GM23338 (cell line): Measurements from ENCODE around the gene ST6GALNAC6. TPM values are rescaled to one million over a fixed set of nuclear protein-coding genes. Genes with fewer than 3 reads are reported as not detected.

ENCODE experiments used
- ATAC-seq: fragments of 200-7000 bp; cut with Tn5 transposase; 3 replicates; pipeline ENCODE4 v1.9.1; 2020
- DNase-seq: peaks from one replicate; pipeline ENCODE4 v3.0.0-alpha.2; 2015; ENCODE audit warnings: low spot score
- H2AFZ ChIP-seq: fragments of 200-600 bp; sonication (generic); 2 replicates; pipeline ENCODE4 v1.8.0; 2016; ENCODE audit warnings: antibody characterized with exemption, mild to moderate bottlenecking, moderate library complexity
- H3F3A ChIP-seq: fragments of 200-600 bp; sonication (generic); replicated peaks from 2 replicates; pipeline ENCODE4 v1.8.0; 2017; ENCODE audit warnings: antibody characterized with exemption, mixed run types, low read depth
- H3K27ac ChIP-seq: fragments of 200-600 bp; sonication (generic); 2 replicates; pipeline ENCODE4 v1.6.1; 2016; ENCODE audit warnings: low read depth
- H3K27me3 ChIP-seq: fragments of 200-600 bp; sonication (generic); 2 replicates; pipeline ENCODE4 v1.8.0; 2016; ENCODE audit warnings: mild to moderate bottlenecking, mixed run types, moderate library complexity; ENCODE audit not compliant: insufficient read depth
- H3K36me3 ChIP-seq: fragments of 200-600 bp; sonication (generic); 2 replicates; pipeline ENCODE4 v1.8.0; 2016; ENCODE audit warnings: mild to moderate bottlenecking; ENCODE audit not compliant: insufficient read depth
- H3K4me1 ChIP-seq: fragments of 200-600 bp; sonication (generic); 2 replicates; pipeline ENCODE4 v1.8.0; 2016; ENCODE audit warnings: mild to moderate bottlenecking, moderate library complexity; ENCODE audit not compliant: insufficient read depth
- H3K4me2 ChIP-seq: fragments of 200-600 bp; sonication (generic); 2 replicates; pipeline ENCODE4 v1.7.1; 2017; ENCODE audit warnings: mixed run types
- H3K4me3 ChIP-seq: fragments of 200-600 bp; sonication (generic); 2 replicates; pipeline ENCODE4 v1.6.1; 2016; ENCODE audit warnings: mixed run types
- H3K79me2 ChIP-seq: fragments of 200-600 bp; sonication (generic); replicated peaks from 2 replicates; pipeline ENCODE4 v1.8.0; 2017; ENCODE audit warnings: mild to moderate bottlenecking; ENCODE audit not compliant: insufficient read depth
- H3K9me2 ChIP-seq: fragments of 200-600 bp; sonication (generic); 2 replicates; pipeline ENCODE4 v1.8.0; 2017; ENCODE audit not compliant: insufficient read depth
- H4K20me1 ChIP-seq: fragments of 200-600 bp; sonication (generic); replicated peaks from 2 replicates; pipeline ENCODE4 v1.8.0; 2017; ENCODE audit warnings: mild to moderate bottlenecking; ENCODE audit not compliant: insufficient read depth
- H3K27ac Mint-ChIP-seq: 2 replicates; pipeline ENCODE4 v1.8.0; 2020; ENCODE audit warnings: inconsistent platforms, mild to moderate bottlenecking, moderate library complexity, mixed read lengths
- H3K27me3 Mint-ChIP-seq: 3 replicates; pipeline ENCODE4 v1.8.0; 2022; ENCODE audit warnings: low read depth, mild to moderate bottlenecking, moderate library complexity, mixed read lengths, inconsistent platforms; ENCODE audit not compliant: insufficient read depth, poor library complexity
- H3K36me3 Mint-ChIP-seq: 3 replicates; pipeline ENCODE4 v1.8.0; 2021; ENCODE audit warnings: low read depth, mild to moderate bottlenecking, inconsistent platforms, moderate library complexity, mixed read lengths
- H3K4me1 Mint-ChIP-seq: 3 replicates; pipeline ENCODE4 v1.8.0; 2020; ENCODE audit warnings: mild to moderate bottlenecking, inconsistent platforms, mixed read lengths
- H3K4me3 Mint-ChIP-seq: 3 replicates; pipeline ENCODE4 v1.8.0; 2021; ENCODE audit warnings: moderate library complexity, mild to moderate bottlenecking, inconsistent platforms, mixed read lengths
- H3K9me3 Mint-ChIP-seq: 3 replicates; pipeline ENCODE4 v1.8.0; 2020; ENCODE audit warnings: moderate library complexity, mild to moderate bottlenecking, inconsistent platforms, mixed read lengths
- CREB1 ChIP-seq: fragments of 250-450 bp; sonication (Bioruptor Pico); IDR thresholded peaks from 2 replicates; pipeline ENCODE4 v1.5.0; 2020; ENCODE audit warnings: low read depth, mild to moderate bottlenecking, moderate library complexity
- CTCF ChIP-seq, 2 experiments: fragments of 200-600 bp in 1 of 2; sonication (generic) in 1 of 2; conservative IDR thresholded peaks; 2 replicates each; pipeline versions ENCODE4 v1.5.1 to v1.6.1; 2016 to 2017; ENCODE audit warnings: antibody characterized with exemption in 2 of 2, low read depth in 2 of 2, mild to moderate bottlenecking in 2 of 2, moderate library complexity in 1 of 2
- EZH2 ChIP-seq: fragments of 200-600 bp; sonication (generic); IDR thresholded peaks from one replicate; pipeline ENCODE4 v1.8.0; 2017; ENCODE audit warnings: antibody characterized with exemption, mild to moderate bottlenecking, low read depth; ENCODE audit not compliant: unreplicated experiment
- EZH2phosphoT487 ChIP-seq: fragments of 200-600 bp; sonication (generic); IDR thresholded peaks from one replicate; pipeline ENCODE4 v1.8.1; 2018; ENCODE audit warnings: antibody characterized with exemption; ENCODE audit not compliant: unreplicated experiment
- JUNB ChIP-seq: IDR thresholded peaks from one replicate; pipeline ENCODE4 v1.6.1; 2016; ENCODE audit warnings: antibody characterized with exemption; ENCODE audit not compliant: unreplicated experiment
- NANOG ChIP-seq: IDR thresholded peaks from 2 replicates; pipeline ENCODE4 v1.6.1; 2016; ENCODE audit warnings: antibody characterized with exemption, borderline replicate concordance
- POLR2AphosphoS5 ChIP-seq: IDR thresholded peaks from 2 replicates; pipeline ENCODE4 v1.6.1; 2016; ENCODE audit warnings: antibody characterized with exemption, low read depth
- STAT1 ChIP-seq: IDR thresholded peaks from one replicate; pipeline ENCODE4 v1.6.1; 2016; ENCODE audit warnings: antibody characterized with exemption; ENCODE audit not compliant: unreplicated experiment
- ZNF114 ChIP-seq: fragments of 250-450 bp; sonication (Bioruptor Pico); IDR thresholded peaks from 2 replicates; pipeline ENCODE4 v1.5.0; 2020; ENCODE audit warnings: mild to moderate bottlenecking, moderate library complexity
- ZNF331 ChIP-seq: fragments of 250-450 bp; sonication (Bioruptor Pico); IDR thresholded peaks from 2 replicates; pipeline ENCODE4 v1.5.0; 2020; ENCODE audit warnings: low read depth, mild to moderate bottlenecking, moderate library complexity
- ZNF462 ChIP-seq: fragments of 250-450 bp; sonication (Bioruptor Pico); IDR thresholded peaks from 2 replicates; pipeline ENCODE4 v1.5.0; 2020; ENCODE audit warnings: mild to moderate bottlenecking, moderate library complexity
- polyA plus RNA-seq: library from polyadenylated mRNA; unstranded; fragments of >200 nt; fragmentation: Nextera tagmentation; extraction: Ambion mirVana; gene quantifications from 2 replicates; pipeline ENCODE4 v1.2.1, GENCODE V29; 2016
- total RNA-seq: library from RNA; depleted of rRNA; stranded (reverse); fragments of >200 nt; shearing (Covaris generic); gene quantifications from 2 replicates; pipeline ENCODE4 v1.2.3, GENCODE V29; 2014
- TF ChIP-seq, protein P1 (sequence below): IDR thresholded peaks from 2 replicates; pipeline ENCODE4 v1.6.1; 2016; ENCODE audit warnings: antibody characterized with exemption
- TF ChIP-seq, protein P2 (sequence below): IDR thresholded peaks from one replicate; pipeline ENCODE4 v1.6.1; 2018; ENCODE audit warnings: antibody characterized with exemption; ENCODE audit not compliant: unreplicated experiment

ST6GALNAC6 gene
- total and polyA plus RNA-seq, 2 experiments from 2014 or later, result 20.7 to 39.2 TPM

DNA sequence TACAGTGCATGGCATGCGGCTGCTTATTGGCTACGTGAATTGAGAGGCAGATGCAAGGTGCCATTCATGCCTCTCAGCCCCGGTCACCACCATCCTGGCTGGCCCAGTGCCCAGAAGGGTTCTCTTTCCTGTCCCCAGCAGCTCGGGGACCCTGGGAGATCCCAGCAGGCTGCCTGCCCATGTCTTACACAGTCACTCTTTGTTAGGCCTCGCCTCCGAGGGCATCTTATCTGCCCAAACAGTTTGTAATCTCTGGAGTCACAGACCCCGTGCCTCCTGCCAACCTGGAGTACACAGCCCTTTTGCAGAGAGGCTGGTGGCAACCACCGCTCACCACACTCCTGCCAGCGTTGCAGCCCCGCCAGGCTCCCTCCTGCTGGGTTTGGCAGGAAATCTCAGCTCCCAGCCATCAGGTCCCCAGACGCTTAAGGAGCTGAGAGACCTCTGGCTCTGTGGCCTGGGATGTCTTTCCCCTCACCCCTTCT is 14.9 kb downstream of the ST6GALNAC6 start:
- Histone ChIP-seq H3F3A (0 out of 2 replicates have a peak, but pooled peaks cover 6% of the 10 kb centered on the region), H3K9me2 (no peaks in the 10 kb centered on the region), H2AFZ (no peak overlapping the region), H3K27ac (no peak overlapping the region), H3K27me3 (no peaks in the 10 kb centered on the region), H3K79me2 (no peaks in the 10 kb centered on the region), H3K4me2 (no peak overlapping the region), H3K36me3 (peaks cover under 1% of the 10 kb centered on the region), H4K20me1 (no peaks in the 10 kb centered on the region; the same call in 1 of the 2 replicates), H3K4me3 (no peak overlapping the region), H3K4me1 (no peaks in the 10 kb centered on the region)
- Mint-ChIP-seq H3K27me3 (peaks cover 22% of the 10 kb centered on the region), H3K36me3 (peaks cover 16% of the 10 kb centered on the region), H3K4me1 (peaks cover 21% of the 10 kb centered on the region), H3K9me3 (no peaks in the 10 kb centered on the region), H3K4me3 (no peak overlapping the region), H3K27ac (no peak overlapping the region)
- no peak for TF ChIP-seq ZNF331
- TF ChIP-seq JUNB, result no peak
- TF ChIP-seq, protein P1, sequence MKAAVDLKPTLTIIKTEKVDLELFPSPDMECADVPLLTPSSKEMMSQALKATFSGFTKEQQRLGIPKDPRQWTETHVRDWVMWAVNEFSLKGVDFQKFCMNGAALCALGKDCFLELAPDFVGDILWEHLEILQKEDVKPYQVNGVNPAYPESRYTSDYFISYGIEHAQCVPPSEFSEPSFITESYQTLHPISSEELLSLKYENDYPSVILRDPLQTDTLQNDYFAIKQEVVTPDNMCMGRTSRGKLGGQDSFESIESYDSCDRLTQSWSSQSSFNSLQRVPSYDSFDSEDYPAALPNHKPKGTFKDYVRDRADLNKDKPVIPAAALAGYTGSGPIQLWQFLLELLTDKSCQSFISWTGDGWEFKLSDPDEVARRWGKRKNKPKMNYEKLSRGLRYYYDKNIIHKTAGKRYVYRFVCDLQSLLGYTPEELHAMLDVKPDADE, result no peak
- no peak for TF ChIP-seq NANOG
- TF ChIP-seq ZNF462 (CRISPR knock-in tag), result no peak
- TF ChIP-seq CREB1 (CRISPR knock-in tag), result no peak
- no peak for TF ChIP-seq EZH2
- no peak for TF ChIP-seq POLR2AphosphoS5
- no peak for TF ChIP-seq STAT1
- no peak for TF ChIP-seq ZNF114 (CRISPR knock-in tag)
- TF ChIP-seq CTCF (conservative IDR thresholded peaks at IDR 0.05; ENCODE audit: low read depth in 2 of 2), result no peak
- TF ChIP-seq EZH2phosphoT487, result no peak
- TF ChIP-seq, protein P2, sequence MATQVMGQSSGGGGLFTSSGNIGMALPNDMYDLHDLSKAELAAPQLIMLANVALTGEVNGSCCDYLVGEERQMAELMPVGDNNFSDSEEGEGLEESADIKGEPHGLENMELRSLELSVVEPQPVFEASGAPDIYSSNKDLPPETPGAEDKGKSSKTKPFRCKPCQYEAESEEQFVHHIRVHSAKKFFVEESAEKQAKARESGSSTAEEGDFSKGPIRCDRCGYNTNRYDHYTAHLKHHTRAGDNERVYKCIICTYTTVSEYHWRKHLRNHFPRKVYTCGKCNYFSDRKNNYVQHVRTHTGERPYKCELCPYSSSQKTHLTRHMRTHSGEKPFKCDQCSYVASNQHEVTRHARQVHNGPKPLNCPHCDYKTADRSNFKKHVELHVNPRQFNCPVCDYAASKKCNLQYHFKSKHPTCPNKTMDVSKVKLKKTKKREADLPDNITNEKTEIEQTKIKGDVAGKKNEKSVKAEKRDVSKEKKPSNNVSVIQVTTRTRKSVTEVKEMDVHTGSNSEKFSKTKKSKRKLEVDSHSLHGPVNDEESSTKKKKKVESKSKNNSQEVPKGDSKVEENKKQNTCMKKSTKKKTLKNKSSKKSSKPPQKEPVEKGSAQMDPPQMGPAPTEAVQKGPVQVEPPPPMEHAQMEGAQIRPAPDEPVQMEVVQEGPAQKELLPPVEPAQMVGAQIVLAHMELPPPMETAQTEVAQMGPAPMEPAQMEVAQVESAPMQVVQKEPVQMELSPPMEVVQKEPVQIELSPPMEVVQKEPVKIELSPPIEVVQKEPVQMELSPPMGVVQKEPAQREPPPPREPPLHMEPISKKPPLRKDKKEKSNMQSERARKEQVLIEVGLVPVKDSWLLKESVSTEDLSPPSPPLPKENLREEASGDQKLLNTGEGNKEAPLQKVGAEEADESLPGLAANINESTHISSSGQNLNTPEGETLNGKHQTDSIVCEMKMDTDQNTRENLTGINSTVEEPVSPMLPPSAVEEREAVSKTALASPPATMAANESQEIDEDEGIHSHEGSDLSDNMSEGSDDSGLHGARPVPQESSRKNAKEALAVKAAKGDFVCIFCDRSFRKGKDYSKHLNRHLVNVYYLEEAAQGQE, result no peak
- DNase-seq, result no peak
- ATAC-seq, result no peak
